Measurements from ENCODE around the gene ULK1.

GRCh38 chr12:131915823-131916222 lies 21.4 kb downstream of the ULK1 start:
- TF ChIP-seq, protein P1, sequence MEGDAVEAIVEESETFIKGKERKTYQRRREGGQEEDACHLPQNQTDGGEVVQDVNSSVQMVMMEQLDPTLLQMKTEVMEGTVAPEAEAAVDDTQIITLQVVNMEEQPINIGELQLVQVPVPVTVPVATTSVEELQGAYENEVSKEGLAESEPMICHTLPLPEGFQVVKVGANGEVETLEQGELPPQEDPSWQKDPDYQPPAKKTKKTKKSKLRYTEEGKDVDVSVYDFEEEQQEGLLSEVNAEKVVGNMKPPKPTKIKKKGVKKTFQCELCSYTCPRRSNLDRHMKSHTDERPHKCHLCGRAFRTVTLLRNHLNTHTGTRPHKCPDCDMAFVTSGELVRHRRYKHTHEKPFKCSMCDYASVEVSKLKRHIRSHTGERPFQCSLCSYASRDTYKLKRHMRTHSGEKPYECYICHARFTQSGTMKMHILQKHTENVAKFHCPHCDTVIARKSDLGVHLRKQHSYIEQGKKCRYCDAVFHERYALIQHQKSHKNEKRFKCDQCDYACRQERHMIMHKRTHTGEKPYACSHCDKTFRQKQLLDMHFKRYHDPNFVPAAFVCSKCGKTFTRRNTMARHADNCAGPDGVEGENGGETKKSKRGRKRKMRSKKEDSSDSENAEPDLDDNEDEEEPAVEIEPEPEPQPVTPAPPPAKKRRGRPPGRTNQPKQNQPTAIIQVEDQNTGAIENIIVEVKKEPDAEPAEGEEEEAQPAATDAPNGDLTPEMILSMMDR (IDR thresholded peaks at IDR 0.05; ENCODE audit: low read length), result peak; percentile 50; the same call in 1 of the 2 replicates
- TF ChIP-seq EZH2 (IDR thresholded peaks at IDR 0.05; ENCODE audit: borderline replicate concordance, low read length), result no peak
